GM18951 (cell line): ENCODE measurements around the gene STEAP1.
"Not testable (repeated sequence)": the region's sequence is repeated elsewhere in the genome, so short reads cannot be mapped to it uniquely, and the experiment has no call there.

Experiments used
- POLR2A ChIP-seq: IDR thresholded peaks from 4 replicates; pipeline ENCODE4 v1.6.1; 2011; ENCODE audit warnings: mild to moderate bottlenecking; ENCODE audit not compliant: insufficient read length, insufficient read depth; ENCODE audit errors: extremely low read depth
- in situ Hi-C: fragments of 300-500 bp; cut with MboI; formaldehyde crosslinking; loops from one replicate; pipeline ENCODE4 v1.12.0; 2022; ENCODE audit warnings: low sequenced_read_pairs, mixed read lengths, inconsistent platforms; ENCODE audit not compliant: unreplicated experiment

STEAP1 gene

GRCh38 chr7:90153943-90154771, at the start of gene STEAP1:
Gene STEAP1, plus strand, starts transcription at chr7:90154469. Its CDS starts 5,320 bp downstream, at chr7:90159789.
- in situ Hi-C loops = loop anchor here (25.0 kb wide), 1 partner anchor 258 kb away; the partner anchor contains the start of gene CLDN12
- TF ChIP-seq POLR2A = peak; percentile 59

- in situ Hi-C loops = not testable (repeated sequence)
Observed at GRCh38 chr7:90114972-90115371, 39.3 kb upstream of the STEAP1 start.

- in situ Hi-C loops = not testable (repeated sequence)
Observed at GRCh38 chr7:90118551-90119177, 35.6 kb upstream of the STEAP1 start.

DNA sequence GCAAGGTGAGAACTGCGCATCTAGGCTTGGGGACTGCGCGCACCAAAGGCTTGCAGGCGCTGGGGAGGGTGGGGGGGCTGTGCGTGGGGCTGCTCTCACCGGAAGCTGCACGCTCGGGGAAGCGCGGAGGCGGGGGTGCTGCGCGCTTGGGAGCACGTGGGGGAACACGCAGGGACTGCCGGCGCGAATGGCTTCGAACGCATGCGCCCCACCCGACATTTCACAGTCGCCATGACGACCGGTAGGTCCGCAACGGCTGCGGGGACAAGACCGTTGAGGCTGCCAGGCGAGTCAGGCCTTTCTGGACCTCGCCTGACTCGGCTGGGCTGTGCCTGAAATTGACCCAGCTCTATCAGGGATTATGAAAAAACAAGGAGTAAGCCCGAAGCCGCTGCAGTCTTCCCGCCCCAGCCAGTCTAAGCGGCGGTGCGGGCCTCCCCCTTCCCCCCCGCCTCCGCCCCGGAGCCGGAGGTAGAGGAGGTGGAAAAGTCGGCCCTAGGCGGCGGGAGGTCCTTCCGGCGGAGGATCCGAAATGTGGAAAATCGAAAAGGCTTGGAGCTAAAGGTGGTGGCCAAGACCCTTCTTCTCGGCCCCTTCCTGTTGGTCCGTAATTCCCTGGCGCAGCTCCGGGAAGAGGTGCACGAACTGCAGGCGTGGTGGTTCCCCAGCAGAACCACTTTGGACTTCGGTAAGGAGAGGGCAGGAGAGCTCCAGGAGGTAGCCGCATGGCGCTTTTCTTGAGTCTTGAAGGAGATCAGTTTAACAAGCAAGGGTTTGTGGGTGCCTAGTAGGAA, 34.9 kb upstream of the STEAP1 start:
- no peak for TF ChIP-seq POLR2A
- in situ Hi-C loops = no loop called here

GRCh38 chr7:90120205-90120604, 34.1 kb upstream of the STEAP1 start:
- in situ Hi-C loops = not testable (repeated sequence)

DNA sequence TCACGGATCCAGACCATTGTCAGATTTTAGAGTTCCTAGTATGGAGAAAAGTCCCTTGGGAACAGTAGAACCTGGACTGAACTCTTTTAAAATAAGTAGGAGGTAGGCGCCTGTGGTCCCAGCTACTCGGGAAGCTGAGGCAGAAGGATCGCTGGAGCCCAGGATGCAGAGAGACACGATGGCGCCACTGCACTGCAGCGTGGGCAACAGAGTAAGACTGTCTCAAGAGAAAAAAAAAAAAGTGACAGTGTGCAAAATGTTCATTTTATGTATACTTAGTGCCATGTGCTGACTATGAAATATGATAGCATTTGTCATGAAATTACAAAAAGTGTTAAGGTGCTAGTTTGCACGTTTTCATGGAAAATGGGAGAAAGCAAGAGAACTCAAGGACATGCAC, 22.5 kb upstream of the STEAP1 start:
- in situ Hi-C loops = not testable (repeated sequence)

DNA sequence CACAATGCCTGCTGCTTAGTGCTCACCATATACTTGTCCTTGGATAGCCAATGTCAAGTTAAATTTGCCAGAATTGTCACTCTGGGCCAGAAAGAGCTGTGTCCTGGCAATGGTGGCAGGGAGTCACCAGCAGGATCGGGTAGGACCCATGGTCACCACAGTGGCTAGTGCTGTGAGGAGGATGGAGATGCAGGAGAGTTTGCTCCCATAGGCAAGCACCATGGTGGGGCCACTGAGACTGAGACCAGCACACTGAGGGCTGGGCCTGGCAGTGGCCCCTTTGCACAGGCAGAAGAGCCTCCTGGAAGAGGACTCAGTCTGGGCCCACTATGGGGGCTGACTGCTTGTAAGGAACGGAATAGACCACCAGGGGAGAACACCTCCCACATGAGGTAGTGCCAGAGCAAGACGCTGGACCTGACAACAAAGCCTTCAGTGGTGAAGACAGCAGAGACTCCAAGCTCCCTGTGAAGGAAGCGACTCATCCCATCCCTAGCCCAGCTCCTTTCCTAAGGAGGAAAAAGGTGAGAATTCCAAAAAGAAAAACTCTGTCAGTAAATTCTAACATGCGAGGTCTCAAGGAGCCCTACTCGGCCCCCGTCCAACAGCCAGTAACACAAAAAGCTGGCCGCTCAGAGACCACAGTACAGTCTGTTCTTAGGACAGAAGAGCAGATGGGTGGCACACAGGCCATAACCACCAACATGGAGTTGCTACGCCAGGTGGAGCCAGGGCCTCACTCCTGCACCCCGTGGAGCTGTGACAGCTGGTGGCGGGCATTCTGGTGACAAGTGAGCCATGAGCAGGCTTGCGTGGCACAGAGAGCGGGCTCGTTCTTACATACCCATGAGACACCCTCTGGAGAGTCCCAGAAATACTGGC, 6.9 kb upstream of the STEAP1 start:
- in situ Hi-C loops = not testable (repeated sequence)

DNA sequence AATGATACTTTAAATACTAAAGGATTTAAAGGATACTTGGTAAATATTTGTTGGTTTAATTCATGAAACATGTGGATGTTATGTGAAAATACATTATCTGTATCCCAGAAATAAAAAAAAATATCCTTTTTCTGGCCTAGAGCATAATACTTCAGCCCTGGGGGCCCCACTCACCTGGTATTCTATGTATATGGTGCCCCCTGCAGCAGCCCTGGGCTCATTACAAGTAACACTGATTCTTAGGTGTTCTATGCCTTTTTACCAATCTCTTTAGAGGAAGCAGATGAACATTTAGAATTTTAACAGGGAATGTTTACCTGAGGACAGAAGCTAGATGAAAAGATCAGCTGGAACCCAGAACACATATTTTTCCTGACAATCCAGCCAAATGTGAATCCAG, 4.8 kb upstream of the STEAP1 start:
- in situ Hi-C loops = not testable (repeated sequence)

DNA sequence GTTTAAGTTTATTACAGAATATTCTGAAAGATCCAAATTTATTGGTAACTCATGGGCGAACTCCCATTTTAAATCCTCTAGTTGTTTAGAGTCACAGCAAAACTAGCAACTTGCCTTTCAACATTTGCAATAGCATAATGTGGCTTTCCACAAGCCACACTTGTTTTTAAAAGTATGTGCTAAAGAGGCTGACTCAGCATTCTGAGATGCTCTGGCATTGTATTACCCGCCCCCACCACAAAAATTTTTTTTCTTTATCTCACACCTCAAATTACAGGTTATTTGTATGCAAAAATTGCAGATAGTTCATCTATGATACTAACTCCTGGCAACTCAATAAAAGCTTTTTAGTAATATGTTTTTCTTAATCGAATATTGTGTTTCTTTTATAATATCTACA, 2.4 kb upstream of the STEAP1 start:
- in situ Hi-C loops = loop anchor here (25.0 kb wide), 1 partner anchor 260 kb away; the partner anchor contains the start of gene CLDN12

DNA sequence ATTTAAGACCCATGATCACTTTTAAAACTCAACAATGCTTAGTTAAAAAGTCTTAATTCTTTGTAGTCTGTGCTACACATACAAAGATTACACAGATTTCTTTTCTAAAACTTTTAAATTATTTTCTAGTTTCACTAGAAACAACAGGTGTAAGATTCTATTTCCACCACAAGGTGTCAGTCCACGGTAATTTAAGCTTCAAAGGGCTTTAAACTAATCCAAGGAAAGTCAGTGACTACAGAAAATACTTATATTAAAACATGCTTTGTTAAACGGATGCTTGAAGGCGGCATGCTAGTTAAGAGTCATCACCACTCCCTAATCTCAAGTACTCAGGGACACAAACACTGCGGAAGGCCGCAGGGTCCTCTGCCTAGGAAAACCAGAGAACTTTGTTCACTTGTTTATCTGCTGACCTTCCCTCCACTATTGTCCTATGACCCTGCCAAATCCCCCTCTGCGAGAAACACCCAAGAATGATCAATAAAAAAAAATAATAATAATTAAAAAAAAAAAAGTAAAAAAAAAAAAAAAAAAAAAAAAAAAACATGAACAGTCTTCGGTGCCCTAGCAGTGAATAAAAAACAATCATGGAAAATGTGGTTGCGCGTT, 1.5 kb upstream of the STEAP1 start:
- in situ Hi-C loops = loop anchor here (25.0 kb wide), 1 partner anchor 260 kb away; the partner anchor contains the start of gene CLDN12

- in situ Hi-C loops = loop anchor here (25.0 kb wide), 1 partner anchor 257 kb away; the partner anchor contains the start of gene CLDN12
- no peak for TF ChIP-seq POLR2A
Observed at GRCh38 chr7:90155206-90155605, 937 bp downstream of the STEAP1 start.

DNA sequence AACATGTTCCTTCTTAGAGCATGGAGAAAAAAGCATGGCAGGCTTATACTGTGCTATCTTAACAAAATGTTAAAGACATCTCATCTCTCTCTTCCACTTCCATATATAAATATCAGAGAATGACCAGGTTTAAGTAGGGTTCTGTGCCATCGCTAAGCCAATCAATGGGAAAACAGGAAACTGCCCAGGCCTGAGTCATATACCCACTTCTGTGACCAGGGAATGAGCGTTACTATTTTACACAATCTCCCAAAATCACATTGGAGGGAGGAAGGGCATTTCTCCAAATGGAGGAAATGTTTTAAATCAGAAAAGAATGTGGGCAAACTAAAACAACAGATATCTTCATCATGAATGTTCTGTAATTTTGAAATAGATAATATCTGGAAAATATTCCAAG, 3.1 kb downstream of the STEAP1 start:
- in situ Hi-C loops = loop anchor here (25.0 kb wide), 1 partner anchor 255 kb away; the partner anchor contains the start of gene CLDN12

- in situ Hi-C loops = loop anchor here (25.0 kb wide), 1 partner anchor 254 kb away; the partner anchor contains the start of gene CLDN12
Observed at GRCh38 chr7:90157761-90158350, 3.6 kb downstream of the STEAP1 start.
